ENCODE results near the gene GPRC5C. TPM values are rescaled to one million over a fixed set of nuclear protein-coding genes. Genes with fewer than 3 reads are reported as not detected.

Gene GPRC5C
- total and polyA plus RNA-seq, 7 donors: 42.9 to 123 (median 57.0) TPM

GRCh38 chr17:74424657-74425056 is 7.2 kb upstream of the GPRC5C start:
- H3K4me1 ChIP-seq: peaks cover 49% of the 10 kb centered on the region
- H3K27ac ChIP-seq: peak overlapping the region; percentile 98
- no peak for TF ChIP-seq CTCF (IDR thresholded peaks at IDR 0.05)
- ATAC-seq (peak; percentile 91 to 94 (median 92)), DNase-seq (peak; percentile 80 to 93)
- WGBS, 3 donors: 27 to 29% (median 28%) methylated on average over 14 of the region's 14 CpGs
- H3K4me3 ChIP-seq: peak overlapping the region; percentile 72
- no peaks in the 10 kb centered on the region for H3K9me3 ChIP-seq
- intact Hi-C loops (cut with DNase I): loop anchor here in 1 of 2 donors (5.0 kb wide), 1 partner anchor 32 kb away; no protein-coding TSS in a partner anchor
- H3K27me3 ChIP-seq (ENCODE audit: insufficient read depth in 3 of 3, low read length in 2 of 3): no peaks in the 10 kb centered on the region
- no peaks in the 10 kb centered on the region for H3K36me3 ChIP-seq (ENCODE audit: insufficient read depth in 1 of 2, low read depth in 1 of 2)

- no peak for DNase-seq
- Histone ChIP-seq H3K36me3 (ENCODE audit: insufficient read depth in 1 of 2, low read depth in 1 of 2) (no peaks in the 10 kb centered on the region), H3K27ac (peak overlapping the region; percentile 98), H3K4me3 (peak overlapping the region; percentile 72), H3K4me1 (peaks cover 51% of the 10 kb centered on the region), H3K27me3 (ENCODE audit: insufficient read depth in 3 of 3, low read length in 2 of 3) (no peaks in the 10 kb centered on the region), H3K9me3 (no peaks in the 10 kb centered on the region)
- no peak for TF ChIP-seq CTCF (IDR thresholded peaks at IDR 0.05)
- no peak for ATAC-seq
- 52 to 66% (median 60%) methylated on average over 9 of the region's 9 CpGs for WGBS, 3 donors
- intact Hi-C loops (cut with DNase I): loop anchor here in 1 of 2 donors (5.0 kb wide), 1 partner anchor 34 kb away; no protein-coding TSS in a partner anchor
These were observed 5.3 kb upstream of the GPRC5C start for GRCh38 chr17:74426551-74427047.

GRCh38 chr17:74427048-74427762 is 4.7 kb upstream of the GPRC5C start:
- Histone ChIP-seq H3K27me3 (ENCODE audit: insufficient read depth in 3 of 3, low read length in 2 of 3) (no peaks in the 10 kb centered on the region), H3K4me3 (peak overlapping the region; percentile 72), H3K36me3 (ENCODE audit: insufficient read depth in 1 of 2, low read depth in 1 of 2) (no peaks in the 10 kb centered on the region), H3K4me1 (peaks cover 51% of the 10 kb centered on the region), H3K9me3 (no peaks in the 10 kb centered on the region), H3K27ac (peak overlapping the region; percentile 98)
- WGBS, 3 donors: 32 to 39% (median 35%) methylated on average over 10 of the region's 10 CpGs
- ATAC-seq: peak; percentile 18 to 45 (median 32)
- TF ChIP-seq CTCF (IDR thresholded peaks at IDR 0.05): no peak
- intact Hi-C loops (cut with DNase I): loop anchor here in 1 of 2 donors (5.0 kb wide), 1 partner anchor 35 kb away; no protein-coding TSS in a partner anchor
- peak; percentile 50 to 76 for DNase-seq

GRCh38 chr17:74427763-74428153 is 4.1 kb upstream of the GPRC5C start:
- no peaks in the 10 kb centered on the region for H3K36me3 ChIP-seq (ENCODE audit: insufficient read depth in 1 of 2, low read depth in 1 of 2)
- peaks cover 51% of the 10 kb centered on the region for H3K4me1 ChIP-seq
- WGBS, 3 donors: 24 to 39% (median 31%) methylated on average over 6 of the region's 6 CpGs
- H3K27me3 ChIP-seq (ENCODE audit: insufficient read depth in 3 of 3, low read length in 2 of 3): peaks cover 0 to 2% (median 0%) of the 10 kb centered on the region in 3 donors
- H3K27ac ChIP-seq: peak overlapping the region; percentile 98
- intact Hi-C loops (cut with DNase I): loop anchor here in 1 of 2 donors (5.0 kb wide), 1 partner anchor 35 kb away; no protein-coding TSS in a partner anchor
- TF ChIP-seq CTCF (IDR thresholded peaks at IDR 0.05): no peak
- no peak for ATAC-seq
- no peaks in the 10 kb centered on the region for H3K9me3 ChIP-seq
- no peak for DNase-seq
- H3K4me3 ChIP-seq: peak overlapping the region; percentile 72

All from psoas muscle (tissue), 8 donors.